Measurements from ENCODE around the gene CGNL1.

Gene CGNL1

DNA sequence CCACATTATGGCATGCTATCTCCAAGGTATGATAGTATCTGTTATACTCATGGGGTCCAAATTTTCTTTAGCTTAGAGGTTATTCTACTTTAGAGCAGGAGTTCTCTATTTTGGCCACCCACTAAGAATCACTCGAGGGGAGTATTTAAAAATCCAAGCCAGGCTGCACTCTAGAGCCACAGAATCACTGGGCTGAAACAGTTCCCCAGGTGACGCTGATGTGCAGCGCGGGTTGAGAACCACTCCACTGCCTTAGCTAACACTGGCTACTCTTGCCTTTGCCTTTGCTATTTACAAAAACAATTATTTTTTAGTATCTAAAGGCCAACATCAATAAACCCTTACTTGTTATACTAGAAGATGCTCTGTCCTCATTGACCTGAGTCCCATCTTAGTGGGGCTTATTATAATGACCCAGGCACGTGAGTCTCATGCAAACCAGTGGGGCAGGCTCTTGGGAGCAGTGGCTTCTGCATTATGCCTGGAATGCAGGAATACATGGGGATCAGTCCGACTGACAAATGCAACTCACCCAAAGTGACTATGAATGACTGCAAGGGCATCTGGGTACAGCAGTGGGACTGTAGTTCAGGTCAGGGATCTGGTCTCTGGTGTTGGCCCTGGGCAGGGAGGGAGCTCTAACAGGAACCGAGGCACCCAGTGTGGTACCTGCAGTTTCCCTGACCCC is 21.7 kb upstream of the CGNL1 start:
- DNase-seq (ENCODE audit: low read depth): no peak

DNA sequence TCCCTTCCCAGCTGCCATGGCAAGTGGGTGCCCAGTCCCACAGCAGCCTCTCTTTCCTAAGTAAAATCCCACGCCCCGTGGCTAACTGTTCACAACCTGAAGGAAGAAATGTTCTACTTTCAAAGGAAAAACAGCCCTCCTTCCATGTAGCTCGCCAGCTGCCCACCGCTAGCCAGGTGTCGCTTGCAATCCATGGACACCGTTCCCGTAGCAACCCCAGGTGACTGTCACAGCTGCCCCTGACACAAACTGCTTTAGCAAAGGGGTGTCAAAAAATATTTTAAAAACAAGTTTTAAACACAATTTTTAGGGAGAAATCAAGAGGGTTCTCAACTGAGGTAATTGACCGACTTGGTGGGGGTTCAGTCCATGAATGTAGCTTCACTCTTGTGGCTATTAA is 21.0 kb upstream of the CGNL1 start:
- DNase-seq (ENCODE audit: low read depth): no peak

DNA sequence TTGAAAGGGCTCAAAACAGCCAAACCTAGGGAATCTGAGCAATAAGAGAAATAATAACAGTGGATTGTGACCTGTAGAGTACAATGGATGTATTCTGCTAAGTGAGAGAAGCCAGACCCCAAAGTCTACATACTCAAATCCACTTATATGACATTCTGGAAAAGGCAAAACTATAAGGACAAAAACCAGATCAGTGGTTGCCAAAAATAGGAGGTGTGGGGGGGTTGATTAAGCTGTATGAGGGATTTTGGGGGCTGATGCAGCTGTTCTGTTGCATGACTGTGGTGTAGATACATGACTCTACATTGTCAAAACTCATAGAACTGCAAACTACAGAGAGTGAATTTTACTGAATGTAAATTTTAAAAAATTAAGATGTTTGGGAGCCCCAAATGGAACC is 20.1 kb upstream of the CGNL1 start:
- no peak for DNase-seq (ENCODE audit: low read depth)

DNA sequence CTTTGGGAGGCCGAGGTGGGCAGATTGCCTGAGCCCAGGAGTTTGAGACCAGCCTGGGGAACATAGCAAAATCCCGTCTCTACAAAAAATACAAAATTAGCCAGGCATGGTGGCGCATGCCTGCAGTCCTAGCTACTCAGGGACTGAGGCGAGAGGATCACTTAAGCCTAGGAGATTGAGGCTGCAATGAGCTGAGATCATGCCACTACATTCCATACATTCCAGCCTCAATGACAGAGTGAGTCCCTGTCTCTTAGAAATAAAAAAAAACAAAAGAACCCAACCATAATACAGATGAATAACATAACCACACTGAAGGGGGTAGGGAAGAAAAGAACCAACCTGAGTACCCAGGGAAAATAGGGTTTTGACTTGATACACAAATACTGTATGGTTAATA is 19.7 kb upstream of the CGNL1 start:
- no peak for DNase-seq (ENCODE audit: low read depth)

DNA sequence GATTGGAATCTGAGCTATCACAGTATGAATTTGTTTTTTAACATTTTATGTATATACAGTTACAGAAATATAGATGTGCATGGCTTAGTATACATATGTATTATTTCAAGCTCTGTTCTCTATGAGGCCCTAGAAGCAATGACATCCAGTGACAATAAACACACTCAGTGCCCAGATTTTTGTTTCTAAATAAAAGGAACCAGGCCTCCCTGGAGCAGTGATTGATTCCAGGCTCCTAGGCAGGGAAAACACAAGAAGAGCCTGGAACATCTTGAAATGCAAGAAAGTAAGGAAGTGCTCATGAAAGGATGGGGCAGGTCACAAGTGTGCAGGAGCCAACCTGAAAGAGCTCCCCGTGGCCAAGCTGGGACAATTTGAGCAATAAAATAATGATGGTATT is 18.5 kb upstream of the CGNL1 start:
- DNase-seq (ENCODE audit: low read depth): no peak

DNA sequence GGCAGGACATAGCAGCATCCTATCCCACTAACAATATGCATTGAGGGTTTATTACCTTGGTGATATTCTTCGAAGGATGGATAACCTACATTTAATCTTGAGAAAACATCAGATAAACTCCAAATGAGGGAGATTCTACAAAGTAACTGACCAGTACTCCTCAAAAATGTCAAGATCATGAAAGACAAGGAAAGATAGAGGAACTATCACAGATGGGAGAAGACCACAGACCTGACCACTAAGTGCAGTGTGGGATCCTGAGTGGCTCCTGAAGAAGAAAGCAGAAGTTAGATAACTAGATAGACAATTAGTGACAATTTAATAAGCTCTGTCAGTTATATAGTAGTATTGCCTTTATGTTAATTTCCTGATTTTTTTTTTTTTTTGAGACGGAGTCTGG is 17.7 kb upstream of the CGNL1 start:
- DNase-seq (ENCODE audit: low read depth): no peak

DNA sequence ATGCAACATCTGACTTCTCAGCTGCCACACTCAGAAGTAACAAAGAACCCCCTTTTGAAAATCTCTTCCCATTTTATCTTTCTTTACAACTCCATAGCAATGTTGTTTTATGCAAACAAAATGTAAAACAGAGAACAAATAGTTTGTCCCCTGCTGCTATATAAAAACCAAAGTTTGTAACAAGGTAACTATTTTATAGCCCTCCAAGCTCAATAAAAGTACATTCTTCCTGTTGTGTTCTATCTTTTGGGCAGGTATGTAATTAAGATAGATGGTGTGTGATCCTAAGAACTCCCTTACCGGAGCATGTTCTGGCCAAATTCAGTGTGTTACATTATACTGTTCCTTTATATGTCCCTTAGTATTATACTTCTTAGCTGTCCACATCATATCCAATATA is 12.6 kb upstream of the CGNL1 start:
- no peak for DNase-seq (ENCODE audit: low read depth)

DNA sequence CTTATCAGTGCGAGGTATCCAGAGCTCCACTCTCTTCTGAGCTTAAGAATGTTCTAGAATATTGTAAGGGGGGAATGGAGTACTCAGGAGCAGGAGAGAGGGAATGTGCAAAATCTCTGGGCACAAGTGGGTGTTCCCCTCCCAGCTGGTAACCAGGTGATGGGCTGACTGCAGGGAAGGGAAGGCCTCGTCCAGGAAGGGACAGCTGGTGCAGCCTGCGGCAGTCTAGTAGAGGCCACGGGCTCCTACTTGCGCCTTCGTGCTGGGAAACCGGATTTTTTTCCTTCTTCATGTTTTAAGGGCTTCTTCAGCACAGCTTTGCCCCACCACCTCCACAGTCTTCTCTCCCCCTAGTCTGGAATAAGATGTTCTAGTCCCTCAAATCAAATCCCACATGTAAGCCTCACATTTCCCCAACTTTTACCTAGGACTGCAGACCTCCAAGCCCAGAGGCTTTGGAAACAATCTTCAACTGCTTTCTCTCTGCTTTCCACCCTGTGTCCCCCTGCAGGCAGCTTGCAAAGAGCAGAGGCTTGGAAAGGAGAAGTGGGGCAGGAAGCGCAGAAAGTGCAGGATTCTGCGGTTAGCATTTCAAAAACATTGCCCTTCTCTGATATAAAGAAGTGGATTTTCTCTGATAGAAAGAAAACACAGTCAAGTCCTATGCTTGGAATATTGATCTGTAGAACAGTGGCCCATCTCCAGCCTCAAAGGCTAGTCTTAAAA is 11.9 kb upstream of the CGNL1 start:
- no peak for DNase-seq (ENCODE audit: low read depth)

DNA sequence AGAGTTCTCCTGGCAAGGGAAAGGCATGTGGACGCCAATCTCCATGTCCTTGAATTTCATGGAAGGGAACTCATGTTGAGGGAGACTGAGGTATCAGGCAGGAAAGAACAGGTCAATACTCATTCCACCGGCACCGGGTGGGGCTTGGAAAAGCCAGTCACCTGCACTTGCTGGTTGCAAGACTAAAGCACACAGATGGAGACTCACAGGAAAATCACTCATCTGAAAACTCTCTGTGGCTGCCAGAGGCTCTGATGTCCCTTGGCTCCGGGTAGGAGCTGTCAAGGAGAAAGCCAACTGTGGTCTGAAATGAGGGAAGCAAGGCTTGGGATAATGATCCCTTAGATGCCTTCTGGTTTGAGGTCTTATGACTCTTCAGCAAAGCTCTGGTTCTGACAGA is 8.7 kb upstream of the CGNL1 start:
- no peak for DNase-seq (ENCODE audit: low read depth)

DNA sequence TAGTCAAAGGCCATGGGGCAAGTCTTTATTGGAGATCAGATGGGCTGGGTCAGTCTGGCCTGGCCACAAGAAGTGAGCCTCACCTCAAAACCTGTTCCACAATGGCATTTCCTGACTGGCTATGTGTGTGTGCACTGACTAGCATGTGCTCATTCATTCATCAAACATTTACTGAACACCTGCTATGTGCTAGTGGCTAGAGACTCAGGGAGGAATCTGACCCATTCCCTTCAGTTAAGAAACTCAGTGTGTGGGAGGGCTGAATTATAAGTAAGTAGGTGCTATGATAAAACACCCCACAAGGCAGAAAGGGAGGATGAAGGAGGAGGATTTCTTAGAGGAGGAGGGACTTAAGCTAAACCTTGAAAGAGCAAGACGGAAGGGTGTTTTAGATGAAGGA is 5.4 kb upstream of the CGNL1 start:
- no peak for DNase-seq (ENCODE audit: low read depth)

DNA sequence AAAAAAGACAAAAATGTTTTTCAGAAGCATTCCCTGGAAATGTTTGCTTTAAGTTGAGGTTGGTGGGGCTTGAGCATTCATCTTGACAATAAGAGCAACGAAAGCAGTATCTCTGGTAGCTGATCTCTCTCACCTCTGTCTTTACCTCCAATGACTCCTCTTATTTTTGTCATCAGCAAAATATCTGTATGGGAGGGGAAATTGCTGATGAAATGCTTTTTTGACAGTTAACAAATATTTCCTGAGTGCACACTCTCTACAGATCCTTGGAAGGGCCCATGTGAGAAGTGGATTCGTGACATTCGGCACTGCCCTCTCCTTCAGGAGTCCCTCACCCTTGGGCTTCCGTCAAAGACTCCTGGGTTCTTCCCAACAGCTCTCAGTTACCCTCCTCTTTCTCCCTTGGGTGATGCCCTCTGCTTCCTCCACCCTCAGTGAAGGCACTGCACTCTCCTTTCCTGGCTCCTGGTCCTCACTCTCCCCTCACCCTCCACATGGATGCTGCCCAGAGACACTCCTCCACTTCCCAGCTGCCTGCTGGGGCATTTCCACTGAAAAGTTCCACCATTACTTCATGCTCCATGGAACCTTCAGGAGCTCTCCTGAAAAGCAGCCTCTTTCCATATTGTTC is 2.9 kb upstream of the CGNL1 start:
- DNase-seq (ENCODE audit: low read depth): no peak

DNA sequence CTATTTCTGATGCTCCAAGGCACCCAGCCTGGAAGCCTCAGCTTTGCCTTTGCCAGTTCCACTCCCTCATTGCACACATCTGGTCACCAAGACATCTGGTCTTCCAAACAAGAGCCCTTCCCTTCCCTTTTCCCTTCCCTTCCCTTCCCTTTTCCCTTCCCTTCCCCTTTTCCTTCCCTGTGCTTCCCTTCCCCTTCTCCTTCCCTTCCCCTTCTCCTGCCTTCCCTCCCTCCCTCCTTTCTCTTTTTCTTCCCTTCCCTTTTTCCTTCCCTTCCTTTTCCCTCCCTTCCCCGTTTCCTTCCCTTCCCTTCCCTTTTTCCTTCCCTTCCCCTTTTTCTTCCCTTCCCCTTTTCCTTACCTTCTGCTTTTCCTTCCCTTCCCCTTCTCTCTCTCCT is 2.4 kb upstream of the CGNL1 start:
- DNase-seq (ENCODE audit: low read depth): no peak

DNA sequence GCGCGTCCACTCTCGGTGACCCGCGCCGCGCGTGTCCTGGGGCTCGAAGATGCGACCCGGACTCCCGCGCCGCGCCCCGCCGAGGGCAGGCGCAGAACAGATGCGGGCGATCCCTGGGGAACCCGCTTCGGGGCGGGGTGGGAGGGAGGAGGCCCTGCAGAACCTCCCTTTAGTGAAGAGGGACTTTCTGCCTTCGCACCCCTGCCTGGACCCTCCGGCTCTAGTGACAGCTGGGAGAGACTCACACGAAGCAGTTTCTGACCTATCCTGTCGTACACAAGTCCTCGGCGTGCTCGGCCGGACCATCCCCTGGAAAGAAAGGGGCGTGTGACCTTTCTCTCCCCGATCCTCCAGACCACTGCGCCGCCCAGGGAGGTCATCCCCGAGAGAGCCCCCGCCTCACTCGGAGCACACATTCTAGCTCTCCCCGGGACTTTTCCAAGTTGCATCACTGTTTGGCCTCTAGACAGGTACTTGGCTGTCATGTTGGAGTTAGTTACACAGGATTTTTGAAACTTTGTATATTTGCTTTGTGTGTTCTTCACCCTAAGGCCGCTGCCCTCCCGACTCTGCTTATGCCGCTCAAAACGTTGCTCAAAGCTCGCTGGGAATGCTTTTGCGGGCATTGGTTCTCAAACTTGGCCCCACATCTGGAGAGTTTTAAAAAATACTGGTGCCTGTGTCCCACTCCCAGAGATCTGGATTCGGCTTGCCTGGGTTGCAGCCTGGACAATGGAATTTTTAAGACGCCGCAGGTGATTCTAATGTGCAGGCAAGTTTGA is 582 bp downstream of the CGNL1 start:
- no peak for DNase-seq (ENCODE audit: low read depth)

DNA sequence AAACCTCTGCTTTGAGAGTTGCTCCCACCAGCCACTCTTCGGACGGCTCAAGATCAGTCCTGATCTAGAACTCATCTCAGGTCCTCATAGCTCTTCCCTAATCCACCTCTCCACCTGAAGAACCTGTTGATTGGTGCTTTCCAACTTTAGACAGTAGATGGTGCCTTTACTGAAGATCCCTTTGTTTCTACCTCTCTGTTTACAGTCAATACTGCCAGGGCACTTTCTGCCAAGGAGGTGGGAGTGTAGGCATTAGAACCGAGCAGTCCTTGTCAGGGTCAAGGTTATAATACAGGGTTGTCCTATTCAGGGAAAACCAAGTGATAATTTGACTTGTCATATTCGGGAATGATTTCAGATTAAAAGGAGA is 1.2 kb downstream of the CGNL1 start:
- no peak for DNase-seq (ENCODE audit: low read depth)

DNA sequence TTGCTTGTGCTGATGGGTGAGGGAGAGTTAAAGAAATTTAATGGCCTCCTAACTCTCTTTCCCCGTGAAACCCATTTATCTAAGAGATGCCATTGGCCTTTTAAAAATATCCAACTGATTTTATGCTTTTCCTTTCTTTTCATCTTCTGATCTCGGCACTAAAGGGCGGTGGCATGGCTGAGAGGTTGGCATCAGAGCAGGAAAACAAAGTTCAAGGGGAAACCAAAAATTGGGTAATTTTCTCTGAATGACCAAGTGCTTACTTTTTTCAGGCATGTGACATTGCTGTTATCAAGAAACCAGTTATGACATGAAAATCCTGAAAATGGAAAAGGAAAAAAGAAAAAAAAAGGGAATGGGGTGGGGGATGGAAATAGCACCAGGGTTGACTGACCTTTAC is 3.2 kb downstream of the CGNL1 start:
- no peak for DNase-seq (ENCODE audit: low read depth)

DNA sequence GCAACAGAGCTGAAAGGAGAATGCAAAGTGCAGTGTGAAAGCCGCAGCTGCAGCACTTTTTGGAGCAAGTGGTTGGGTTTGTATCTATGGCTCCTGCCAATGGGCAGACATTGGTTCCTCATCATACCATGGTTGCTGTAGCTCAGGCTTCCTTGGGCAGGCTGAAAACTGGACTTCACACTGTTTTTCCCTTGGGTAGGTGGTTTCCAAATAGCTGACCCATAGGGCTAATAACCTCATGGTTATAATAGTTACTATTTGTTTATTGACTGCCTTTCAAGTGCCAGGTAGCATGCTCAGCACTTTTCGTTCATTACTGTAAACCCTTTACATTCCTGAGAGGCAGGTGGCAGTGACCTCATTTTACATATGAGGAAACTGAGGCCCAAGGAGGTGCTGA is 4.5 kb downstream of the CGNL1 start:
- DNase-seq (ENCODE audit: low read depth): no peak

DNA sequence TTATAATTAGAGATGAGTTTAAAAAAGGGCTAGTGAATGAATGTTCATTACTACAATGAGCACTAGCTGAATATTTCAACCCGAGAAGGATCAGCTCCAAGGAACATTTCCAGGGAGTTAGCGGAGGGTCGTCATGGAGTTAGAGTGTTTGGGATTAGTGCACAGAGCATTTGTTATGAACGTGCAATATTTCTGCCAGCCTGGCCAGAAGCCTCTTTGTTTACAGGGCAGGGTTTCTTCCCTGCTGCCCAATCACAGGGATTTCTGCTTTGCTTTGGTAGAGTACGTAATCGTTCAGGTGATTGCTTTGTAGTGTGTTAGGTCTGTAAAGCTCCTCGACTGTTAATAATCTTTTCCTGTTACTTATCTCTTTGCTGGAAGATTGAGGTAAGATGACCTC is 5.9 kb downstream of the CGNL1 start:
- no peak for DNase-seq (ENCODE audit: low read depth)

DNA sequence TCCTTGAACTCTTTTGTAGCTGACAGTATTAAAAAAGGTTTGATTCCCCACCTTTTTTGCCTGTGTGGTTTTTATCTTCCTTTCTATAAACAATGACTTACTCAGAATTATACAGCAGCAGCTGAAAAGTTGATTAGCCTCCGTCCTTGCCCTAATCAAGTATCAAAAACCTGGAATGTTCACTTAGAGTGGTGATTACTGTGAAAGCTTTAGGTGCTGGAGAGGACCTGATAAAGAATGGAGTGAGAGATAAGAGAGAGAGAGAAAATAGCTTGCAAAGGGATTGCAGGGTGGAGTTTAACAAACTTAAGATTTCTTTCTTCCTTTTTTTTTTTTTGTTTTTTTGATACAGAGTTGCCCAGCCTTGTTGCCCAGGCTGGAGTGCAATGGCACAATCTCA is 6.7 kb downstream of the CGNL1 start:
- DNase-seq (ENCODE audit: low read depth): no peak

DNA sequence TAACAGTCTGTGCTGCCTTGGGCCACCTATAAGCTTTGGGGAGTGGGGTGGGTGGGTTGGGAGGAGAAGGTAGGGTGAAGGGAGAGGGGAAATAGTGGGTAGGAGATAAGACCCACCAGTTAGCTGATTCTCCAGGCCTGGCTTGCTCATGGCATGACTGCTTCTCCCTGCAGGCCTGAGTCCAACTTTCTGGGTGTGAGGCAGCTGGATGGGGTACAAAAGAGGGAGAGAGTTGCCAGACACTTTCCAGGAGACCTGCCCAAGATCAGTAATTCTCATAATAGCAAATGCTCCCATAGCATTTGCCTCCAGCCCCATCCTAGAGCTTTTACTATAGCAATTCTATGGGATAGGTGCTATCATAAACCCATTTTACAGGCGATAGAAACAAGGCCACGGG is 7.7 kb downstream of the CGNL1 start:
- no peak for DNase-seq (ENCODE audit: low read depth)

DNA sequence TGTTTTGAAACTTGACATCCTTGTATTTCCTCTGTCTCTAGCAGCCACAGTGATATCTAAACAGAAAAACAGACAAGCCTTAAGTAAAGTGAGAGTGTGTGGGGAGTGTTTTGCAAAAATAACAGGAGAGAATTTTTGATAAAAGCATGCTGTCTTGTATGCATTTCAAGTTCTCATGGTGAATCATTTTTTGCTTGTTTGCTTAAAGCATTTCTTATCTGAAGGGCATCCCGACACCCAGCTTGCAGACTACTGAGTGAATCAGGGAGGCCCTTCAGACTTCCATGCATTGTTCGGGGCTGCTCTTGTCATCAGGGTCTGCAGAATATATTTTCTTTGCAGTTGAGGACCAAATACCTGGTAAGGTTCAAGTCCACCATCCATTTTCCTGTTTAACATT is 8.5 kb downstream of the CGNL1 start:
- no peak for DNase-seq (ENCODE audit: low read depth)

DNA sequence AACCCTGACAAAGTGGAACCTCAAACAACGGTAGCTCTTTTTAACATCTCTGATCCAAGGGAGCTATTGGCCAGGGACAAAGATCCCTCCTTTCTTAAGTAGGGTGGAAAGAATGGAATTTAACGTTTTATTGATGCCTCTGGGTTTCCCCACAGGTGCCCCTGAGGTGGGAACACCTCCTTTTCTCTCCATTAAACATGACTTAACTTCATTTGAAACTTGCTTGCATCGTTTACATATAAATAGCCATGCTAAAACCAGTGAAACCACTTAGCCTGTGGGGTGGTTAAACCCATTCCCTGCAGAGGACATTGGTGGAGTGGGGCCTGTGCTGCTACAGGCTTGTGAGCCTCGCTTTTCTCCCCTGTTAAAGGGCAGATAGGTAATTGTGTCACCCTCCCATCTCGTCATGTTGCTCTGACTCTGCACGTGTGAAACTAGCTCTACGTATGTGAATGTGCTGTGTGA is 9.7 kb downstream of the CGNL1 start:
- DNase-seq (ENCODE audit: low read depth): no peak

DNA sequence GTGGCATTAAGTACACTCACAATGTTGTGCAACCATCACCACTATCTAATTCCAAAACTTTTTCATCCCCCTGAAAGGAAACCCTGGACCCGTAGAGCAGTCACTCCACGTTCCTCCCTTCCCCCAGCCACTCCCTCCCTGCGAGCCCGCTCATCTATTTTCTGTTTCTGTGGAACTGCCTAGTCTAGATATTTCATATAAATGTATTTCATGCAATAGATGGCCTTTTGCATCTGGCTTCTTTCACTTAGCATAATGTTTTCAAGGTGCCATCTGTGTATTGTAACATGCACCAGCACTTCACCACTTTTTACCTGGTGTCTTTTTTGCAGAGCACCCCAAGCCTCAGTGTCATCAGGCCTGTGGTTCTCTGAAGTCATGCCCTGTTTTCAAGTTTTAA is 10.7 kb downstream of the CGNL1 start:
- DNase-seq (ENCODE audit: low read depth): no peak

DNA sequence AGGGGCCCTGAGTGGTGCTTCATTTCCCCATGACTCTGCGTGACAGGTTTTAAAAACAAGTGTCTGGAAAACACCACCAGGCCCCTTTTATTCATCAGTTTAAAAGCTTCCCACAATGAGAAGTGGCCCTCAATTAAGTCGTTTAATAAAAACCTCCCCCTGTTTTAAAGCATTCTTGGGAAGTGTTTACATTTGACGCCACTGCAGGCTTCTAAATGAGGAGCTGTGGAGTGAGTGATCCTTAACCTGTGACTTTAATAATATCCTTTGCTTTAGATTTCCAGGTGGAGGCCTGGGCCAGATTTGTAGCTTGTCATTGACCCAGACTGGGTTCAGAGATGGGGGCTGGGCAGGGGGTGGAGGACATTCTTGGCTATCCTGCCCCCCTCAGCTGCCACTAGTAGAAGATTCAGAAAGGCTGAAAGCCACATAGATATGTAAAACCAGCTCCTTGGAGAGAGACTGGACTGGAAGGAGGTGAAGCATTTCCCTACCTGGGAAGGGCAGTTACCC is 11.3 kb downstream of the CGNL1 start:
- DNase-seq (ENCODE audit: low read depth): no peak
